GM12878 (cell line): ENCODE measurements around the gene SFXN5. TPM values are rescaled to one million over a fixed set of nuclear protein-coding genes. Genes with fewer than 3 reads are reported as not detected.

ENCODE experiments used
- ATAC-seq: fragments of 200-7000 bp; cut with Tn5 transposase; 3 replicates; pipeline ENCODE4 v1.9.1; 2020; ENCODE audit warnings: mild to moderate bottlenecking, moderate library complexity
- BruUV-seq: library from RNA; stranded (reverse); fragments of 400-500 nt; replicated peaks from 2 replicates; lab custom pipeline; 2021; lab: Mats Ljungman, UMichigan
- CTCF ChIA-PET: fragments of 300-600 bp; sonication (Branson Sonifier 250); formaldehyde crosslinking; extraction: SDS; loops from one replicate; lab custom pipeline; 2021; ENCODE audit warnings: inconsistent platforms; lab: Yijun Ruan, JAX
- POLR2A ChIA-PET: fragments of 350-600 bp; formaldehyde crosslinking; extraction: SDS; loops from one replicate; lab custom pipeline; 2021; ENCODE audit warnings: inconsistent platforms; lab: Charles Lee
- RAD21 ChIA-PET: fragments of 300-600 bp; sonication (Branson Sonifier 250); formaldehyde crosslinking; loops from one replicate; lab custom pipeline; 2023; ENCODE audit warnings: antibody characterized with exemption; ENCODE audit not compliant: unreplicated experiment; lab: Charles Lee
- SMC1A ChIA-PET: fragments of 300-600 bp; sonication (Branson Sonifier 250); formaldehyde crosslinking; loops from one replicate; lab custom pipeline; 2023; ENCODE audit not compliant: unreplicated experiment, uncharacterized antibody; lab: Charles Lee
- DNase-seq: peaks from one replicate; pipeline ENCODE4 v3.0.0-alpha.2; 2011; ENCODE audit warnings: low read depth, low spot score
- FAIRE-seq: peaks from 3 replicates; lab custom pipeline; 2011; peaks lifted over from hg19 to GRCh38; lab: Jason Lieb, UNC
- H2AFZ ChIP-seq: 2 replicates; pipeline ENCODE4 v1.6.0; 2011; ENCODE audit warnings: low read depth, low read length, control low read depth; ENCODE audit not compliant: control insufficient read depth
- H3K27ac ChIP-seq: 2 replicates; pipeline ENCODE4 v1.5.1; 2011; ENCODE audit warnings: control low read depth; ENCODE audit not compliant: control insufficient read depth, insufficient read depth
- H3K27me3 ChIP-seq, 2 experiments: replicated peaks in 1 of 2; 2 replicates each; pipeline versions ENCODE4 v1.6.0 to v1.6.1; 2011; ENCODE audit warnings: low read length in 1 of 2; ENCODE audit not compliant: control insufficient read depth in 2 of 2, insufficient read depth in 2 of 2
- H3K36me3 ChIP-seq, 2 experiments: 2 replicates each; pipeline ENCODE4 v1.5.1; 2011; ENCODE audit warnings: low read length in 1 of 2; ENCODE audit not compliant: control insufficient read depth in 2 of 2, insufficient read depth in 2 of 2
- H3K4me1 ChIP-seq: 2 replicates; pipeline ENCODE4 v1.6.1; 2011; ENCODE audit warnings: mild to moderate bottlenecking, low read length, moderate library complexity, mixed read lengths; ENCODE audit not compliant: control insufficient read depth, insufficient read depth
- H3K4me2 ChIP-seq: 2 replicates; pipeline ENCODE4 v1.6.0; 2011; ENCODE audit warnings: control low read depth; ENCODE audit not compliant: control insufficient read depth, insufficient read depth
- H3K4me3 ChIP-seq: fragments of 200-600 bp; sonication (generic); 2 replicates; pipeline ENCODE4 v1.5.1; 2016
- H3K79me2 ChIP-seq: 2 replicates; pipeline ENCODE4 v1.6.0; 2011; ENCODE audit warnings: low read length; ENCODE audit not compliant: control insufficient read depth, insufficient read depth
- H3K9ac ChIP-seq: 2 replicates; pipeline ENCODE4 v1.8.0; 2011; ENCODE audit warnings: low read length, control low read depth, mixed read lengths; ENCODE audit not compliant: control insufficient read depth, insufficient read depth
- H3K9me3 ChIP-seq: replicated peaks from 3 replicates; pipeline ENCODE4 v1.5.1; 2011; ENCODE audit warnings: mild to moderate bottlenecking, low read length; ENCODE audit not compliant: control insufficient read depth, insufficient read depth
- H4K20me1 ChIP-seq: 2 replicates; pipeline ENCODE4 v1.6.0; 2011; ENCODE audit not compliant: control insufficient read depth, insufficient read depth
- MXI1 ChIP-seq: fragments of 150-350 bp; IDR thresholded peaks from 2 replicates; pipeline ENCODE4 v1.6.1; 2011; ENCODE audit warnings: low read depth, mild to moderate bottlenecking, inconsistent platforms, low read length, improper control_type of control experiment
- NFIC ChIP-seq: IDR thresholded peaks from 2 replicates; pipeline ENCODE4 v1.6.1; 2012; ENCODE audit warnings: low read depth, mild to moderate bottlenecking, inconsistent platforms, low read length, moderate library complexity
- NFYB ChIP-seq: IDR thresholded peaks from 2 replicates; pipeline ENCODE4 v1.6.1; 2011; ENCODE audit warnings: low read depth, mild to moderate bottlenecking, low read length, improper control_type of control experiment, moderate library complexity; ENCODE audit not compliant: insufficient read depth
- ZBTB33 ChIP-seq: fragments of 450-650 bp; IDR thresholded peaks from 2 replicates; pipeline ENCODE4 v1.6.1; 2017; ENCODE audit warnings: mild to moderate bottlenecking
- WGBS: methylation state at CpG from one replicate; pipeline ENCODE4 v1.1.6; 2016; ENCODE audit warnings: low lambda C conversion rate; ENCODE audit not compliant: insufficient replicate concordance, insufficient coverage; ENCODE audit errors: missing lambda C conversion rate; 5-methylcytosine and 5-hydroxymethylcytosine counted together
- in situ Hi-C: fragments of 300-500 bp; cut with MboI; formaldehyde crosslinking; loops from 9 replicates; pipeline ENCODE4 v1.14.3; 2018; ENCODE audit warnings: mixed read lengths
- intact Hi-C: fragments of 100-400 bp; cut with micrococcal nuclease; formaldehyde crosslinking; loops from one replicate; pipeline ENCODE4 v1.14.2; 2022; ENCODE audit not compliant: unreplicated experiment
- polyA plus RNA-seq, 11 experiments: library from polyadenylated mRNA; depleted of rRNA in 4 of 11; unstranded in 6 of 11; stranded (reverse) in 5 of 11; fragments of >200 nt; fragmentation: Nextera tagmentation in 4 of 11; fragmentation: Illumina TruSeq in 1 of 11; extraction: Ambion mirVana in 4 of 11; extraction: Trizol in 1 of 11; gene quantifications; 1 replicate in 1 of 11; 2 replicates in 10 of 11; pipeline versions ENCODE4 v1.2.1 to v1.2.3, GENCODE V29; 2011 to 2016; ENCODE audit warnings: inconsistent platforms in 2 of 11, missing spikeins in 2 of 11, low read depth in 1 of 11
- total RNA-seq, 4 experiments: library from RNA; depleted of rRNA in 3 of 4; stranded (reverse); fragments of >200 nt in 3 of 4; fragmentation: Illumina TruSeq in 1 of 4; extraction: Trizol in 1 of 4; gene quantifications; 2 replicates each; pipeline versions ENCODE4 v1.2.1 to v1.2.3, GENCODE V29; 2013 to 2021

Gene SFXN5
- total and polyA plus RNA-seq, 10 of the 15 experiments (the other 5 are each of a cell fraction or from before 2014, with no cell fraction given), result 3.3 to 15.9 (median 11.2) TPM

GRCh38 chr2:72921853-72922252 is 149.7 kb downstream of the SFXN5 start:
- ATAC-seq, result peak; percentile 21
- no TSS peak for BruUV-seq
- Histone ChIP-seq H3K4me3 (no peak overlapping the region), H4K20me1 (peaks cover 2% of the 10 kb centered on the region; the same call in 1 of the 2 replicates), H3K27ac (no peak overlapping the region), H3K27me3 (peaks cover 9 to 55% of the 10 kb centered on the region in 2 experiments), H3K79me2 (no peaks in the 10 kb centered on the region), H2AFZ (no peak overlapping the region), H3K9ac (no peak overlapping the region), H3K4me2 (no peak overlapping the region), H3K9me3 (no peaks in the 10 kb centered on the region; the same call in 2 of the 3 replicates), H3K36me3 (no peaks in the 10 kb centered on the region), H3K4me1 (peaks cover 1% of the 10 kb centered on the region)
- WGBS, result 0% methylated on average over 1 of the region's 1 CpG
- ChIA-PET SMC1A (interaction anchor here (0.8 to 1.1 kb wide), 2 partner anchors 28 to 137 kb away, joined by 3 to 4 read pairs; no protein-coding TSS in a partner anchor), RAD21 (no interaction called here), POLR2A (no interaction called here), CTCF (interaction anchor here (1.5 to 9.4 kb wide), 2 partner anchors 29 to 52 kb away, joined by 5 to 105 read pairs; no protein-coding TSS in a partner anchor)
- in situ Hi-C loops (no loop called here), intact Hi-C loops (no loop called here)
- TF ChIP-seq NFIC (no peak), MXI1 (no peak), ZBTB33 (no peak), NFYB (no peak)
- FAIRE-seq, result no peak
- DNase-seq, result no peak
